NCI-H1048 (cell line): Measurements from ENCODE around the gene OLFM2.
"Not testable (repeated sequence)": the region's sequence is repeated elsewhere in the genome, so short reads cannot be mapped to it uniquely, and the experiment has no call there.

ENCODE experiments used
- DNase-seq: peaks from one replicate; lab custom pipeline; 2025; lab: John Stamatoyannopoulos, UW

OLFM2 gene

DNA sequence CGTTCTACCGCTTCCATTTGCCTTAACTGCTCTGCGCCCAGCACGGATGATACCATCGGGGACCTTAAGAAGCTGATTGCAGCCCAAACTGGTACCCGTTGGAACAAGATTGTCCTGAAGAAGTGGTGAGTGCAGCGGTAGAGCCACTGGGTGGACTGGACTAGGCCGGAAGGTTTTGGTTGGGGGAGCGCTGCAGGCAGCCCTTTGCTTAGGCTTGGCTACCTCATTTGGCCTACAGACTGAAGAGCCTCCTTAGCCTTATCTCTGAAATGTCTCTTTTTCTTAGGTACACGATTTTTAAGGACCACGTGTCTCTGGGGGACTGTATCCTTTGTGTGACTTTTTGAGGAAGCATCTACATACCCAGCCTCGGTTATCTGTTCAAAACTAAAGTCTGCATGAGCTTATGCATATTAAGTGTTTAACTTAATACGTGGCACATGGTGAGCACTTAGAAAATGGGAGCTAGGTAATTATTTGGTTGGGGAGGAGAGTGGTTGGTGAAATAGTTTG, 107.7 kb downstream of the OLFM2 start:
- no peak for DNase-seq

DNA sequence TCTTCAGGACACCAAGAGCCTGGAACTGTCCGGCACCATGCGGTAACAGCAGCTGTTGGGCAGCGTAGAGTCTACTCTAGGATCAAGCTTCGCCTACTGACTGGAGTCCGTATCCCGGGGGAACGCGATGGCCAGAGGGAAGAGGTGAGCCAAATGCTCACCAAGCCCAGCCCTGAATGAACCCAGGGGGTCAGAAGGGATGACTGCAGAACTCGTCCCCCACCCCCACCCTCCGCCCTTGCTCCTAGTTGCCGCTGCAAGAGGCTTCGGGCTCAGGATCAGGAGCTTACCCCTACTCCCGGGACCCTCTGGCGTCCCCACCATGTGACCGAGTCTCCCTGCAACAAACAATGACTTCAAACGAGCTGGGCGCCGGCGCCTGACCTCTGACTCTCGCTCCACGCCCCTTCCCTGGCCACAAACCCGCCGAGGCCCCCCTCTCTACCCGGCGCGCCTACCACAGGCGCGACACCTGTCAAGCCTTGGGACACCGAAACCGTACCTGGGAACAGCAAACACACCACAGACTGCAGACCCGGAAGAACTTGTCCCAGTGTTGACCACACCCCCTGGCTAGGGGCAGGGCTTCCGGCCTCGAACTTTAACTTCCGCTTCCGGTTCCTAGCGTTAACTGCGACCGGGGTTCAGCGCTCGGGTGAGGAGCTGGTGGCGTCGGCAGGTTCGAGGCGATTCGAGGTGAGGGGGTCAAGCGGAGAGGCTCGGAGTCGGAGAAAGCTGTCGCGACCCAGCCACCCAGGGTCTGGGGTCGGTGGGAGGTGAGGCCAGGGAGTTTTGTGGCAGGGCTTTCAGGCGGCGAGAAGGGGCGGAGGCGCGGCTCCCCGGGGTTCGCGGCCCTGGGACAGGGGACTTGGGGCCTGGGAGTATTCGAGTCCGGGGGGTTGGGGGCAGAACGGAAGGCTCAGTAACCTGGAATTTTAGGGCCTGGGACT, 108.8 kb downstream of the OLFM2 start, which contains the start of gene UBL5:
UBL5 (plus strand) TSS at position 630 of the 950 bp plus-strand sequence. CDS start 420 bp downstream, outside the sequence.
- DNase-seq, result peak; percentile 79

GRCh38 chr19:9823816-9824215, 112.5 kb downstream of the OLFM2 start:
- no peak for DNase-seq

- DNase-seq, result not testable (repeated sequence)
Observed at GRCh38 chr19:9820034-9820433, 116.3 kb downstream of the OLFM2 start.

GRCh38 chr19:9819596-9819909, 116.8 kb downstream of the OLFM2 start:
- DNase-seq, result no peak

GRCh38 chr19:9818734-9819595, 117.3 kb downstream of the OLFM2 start, which contains the start of gene FBXL12:
Gene FBXL12 (minus strand): TSS chr19:9819079. CDS start chr19:9818813, 266 bp downstream.
- peak; percentile 99 for DNase-seq

- DNase-seq, result no peak
Observed at GRCh38 chr19:9818175-9818733, 118.1 kb downstream of the OLFM2 start.

DNA sequence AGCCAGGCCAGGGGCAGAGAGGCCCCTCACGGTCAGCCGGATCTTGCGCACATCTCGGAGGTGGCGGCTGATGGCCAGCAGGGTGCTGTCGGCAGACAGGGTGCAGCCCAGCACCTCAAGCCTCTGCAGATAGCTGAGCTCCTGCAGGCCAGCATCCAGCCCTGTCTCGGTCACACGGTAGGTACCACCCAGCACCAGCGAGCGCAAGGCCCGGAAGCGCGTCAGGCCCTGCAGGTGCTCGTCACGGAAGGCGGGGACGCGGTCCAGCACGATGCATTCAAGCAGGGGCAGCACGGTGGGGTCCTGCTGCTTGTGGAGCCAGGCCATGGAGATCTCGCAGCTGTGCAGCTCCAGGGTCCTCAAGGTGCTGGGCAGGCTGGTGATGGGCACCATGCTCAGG, 125.2 kb downstream of the OLFM2 start:
- no peak for DNase-seq

- DNase-seq, result no peak
Observed at GRCh38 chr19:9808855-9809824, 127.2 kb downstream of the OLFM2 start.

DNA sequence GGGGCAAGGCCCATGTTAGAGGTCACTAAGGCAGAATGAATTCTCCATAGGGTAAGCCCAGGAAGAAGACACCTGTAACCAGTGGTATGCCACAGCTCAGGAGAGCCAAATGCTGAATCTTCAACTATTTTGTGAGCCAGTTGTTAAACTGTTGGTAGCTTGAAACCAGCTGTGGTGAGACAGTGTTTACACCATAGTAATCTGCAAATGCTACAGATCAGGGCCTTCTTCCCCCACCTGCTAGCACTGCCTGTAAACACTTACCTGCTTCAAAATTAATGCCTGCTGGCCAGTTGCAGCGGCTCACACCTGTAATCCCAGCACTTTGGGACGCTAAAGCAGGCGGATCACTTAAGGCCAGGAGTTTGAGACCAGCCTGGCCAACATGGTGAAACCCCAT, 129.5 kb downstream of the OLFM2 start:
- DNase-seq, result no peak
